NCI-H2107 (cell line): ENCODE results near the gene TOP3A.
"Not testable (repeated sequence)": the region's sequence is repeated elsewhere in the genome, so short reads cannot be mapped to it uniquely, and the experiment has no call there.

Experiments used
- DNase-seq: peaks from one replicate; lab custom pipeline; 2025; lab: John Stamatoyannopoulos, UW

The TOP3A gene

GRCh38 chr17:18314731-18315561, at the start of gene TOP3A, which contains the start of gene SMCR8:
Gene TOP3A (minus strand): TSS chr17:18314994. CDS start chr17:18314778, 216 bp downstream.
Gene SMCR8 (plus strand): TSS chr17:18315293. CDS start chr17:18315790, 497 bp downstream.
- peak; percentile 55 for DNase-seq

DNA sequence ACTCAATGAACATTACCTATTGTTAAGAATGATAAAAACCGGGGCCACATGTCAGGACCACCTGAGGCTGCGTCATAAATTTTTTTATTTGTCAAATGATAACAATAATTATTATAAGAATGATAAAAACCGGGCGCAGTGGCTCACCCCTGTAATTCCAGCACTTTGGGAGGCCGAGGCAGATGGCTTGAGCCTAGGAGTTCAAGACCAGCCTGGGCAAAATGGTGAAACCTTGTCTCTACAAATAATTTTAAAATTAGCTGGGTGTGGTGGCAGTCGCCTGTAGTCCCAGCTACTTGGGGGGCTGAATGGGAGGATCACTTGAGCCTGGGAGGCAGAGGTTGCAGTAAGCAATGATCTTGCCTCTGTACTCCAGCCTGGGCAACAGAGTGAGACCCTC, 49.4 kb upstream of the TOP3A start:
- DNase-seq, result no peak

DNA sequence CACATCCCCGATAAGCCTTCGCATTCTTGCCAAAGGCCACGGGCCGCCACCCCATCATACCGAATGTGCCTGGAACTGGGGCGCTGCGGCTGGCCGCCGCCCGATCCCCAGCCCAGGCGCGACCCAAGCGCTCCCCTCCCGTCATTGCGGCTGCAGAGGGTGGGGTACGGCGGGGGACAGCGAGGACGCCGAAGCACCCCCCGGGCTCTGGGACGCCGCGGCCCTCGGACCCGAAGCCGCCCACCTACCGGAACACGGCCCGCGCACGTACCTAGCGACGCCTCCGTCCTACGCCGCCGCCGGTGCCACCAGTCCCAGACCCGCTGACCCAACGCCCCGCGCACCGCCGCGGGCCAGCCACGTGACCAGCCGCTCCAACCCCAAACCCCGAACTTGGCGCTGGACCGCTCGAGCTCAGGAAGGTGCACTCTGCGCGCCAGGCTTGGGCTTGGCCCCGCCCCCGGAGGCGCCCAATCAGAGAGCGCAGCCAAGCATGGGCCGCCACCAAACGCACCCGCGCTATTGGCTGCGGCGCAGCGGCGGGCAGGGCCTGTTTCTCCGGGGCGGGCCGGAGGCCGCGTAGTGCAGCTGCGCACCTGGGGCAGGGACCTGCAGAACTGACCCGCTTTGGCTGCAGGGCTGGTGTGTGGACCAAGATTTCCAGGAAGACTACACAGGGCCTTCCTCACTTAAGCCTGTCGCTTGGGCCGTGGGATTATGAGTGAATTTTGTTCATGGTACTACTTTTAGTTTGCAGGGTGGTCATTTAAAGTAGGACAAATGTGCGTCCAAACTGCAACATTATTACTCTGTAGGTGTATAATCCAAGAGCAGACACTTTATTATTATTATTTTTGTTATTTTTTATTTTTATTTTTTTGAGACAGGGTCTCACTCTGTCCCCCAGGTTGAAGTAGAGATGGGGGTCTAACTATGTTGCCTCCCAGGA, 48.6 kb upstream of the TOP3A start, which contains the start of gene SHMT1:
Gene SHMT1, minus strand, starts transcription at position 450 of the 949 bp plus-strand sequence. CDS start 7,569 bp downstream, outside the sequence.
- peak; percentile 81 for DNase-seq

- DNase-seq, result no peak
Observed at GRCh38 chr17:18362698-18363100, 47.9 kb upstream of the TOP3A start.

DNA sequence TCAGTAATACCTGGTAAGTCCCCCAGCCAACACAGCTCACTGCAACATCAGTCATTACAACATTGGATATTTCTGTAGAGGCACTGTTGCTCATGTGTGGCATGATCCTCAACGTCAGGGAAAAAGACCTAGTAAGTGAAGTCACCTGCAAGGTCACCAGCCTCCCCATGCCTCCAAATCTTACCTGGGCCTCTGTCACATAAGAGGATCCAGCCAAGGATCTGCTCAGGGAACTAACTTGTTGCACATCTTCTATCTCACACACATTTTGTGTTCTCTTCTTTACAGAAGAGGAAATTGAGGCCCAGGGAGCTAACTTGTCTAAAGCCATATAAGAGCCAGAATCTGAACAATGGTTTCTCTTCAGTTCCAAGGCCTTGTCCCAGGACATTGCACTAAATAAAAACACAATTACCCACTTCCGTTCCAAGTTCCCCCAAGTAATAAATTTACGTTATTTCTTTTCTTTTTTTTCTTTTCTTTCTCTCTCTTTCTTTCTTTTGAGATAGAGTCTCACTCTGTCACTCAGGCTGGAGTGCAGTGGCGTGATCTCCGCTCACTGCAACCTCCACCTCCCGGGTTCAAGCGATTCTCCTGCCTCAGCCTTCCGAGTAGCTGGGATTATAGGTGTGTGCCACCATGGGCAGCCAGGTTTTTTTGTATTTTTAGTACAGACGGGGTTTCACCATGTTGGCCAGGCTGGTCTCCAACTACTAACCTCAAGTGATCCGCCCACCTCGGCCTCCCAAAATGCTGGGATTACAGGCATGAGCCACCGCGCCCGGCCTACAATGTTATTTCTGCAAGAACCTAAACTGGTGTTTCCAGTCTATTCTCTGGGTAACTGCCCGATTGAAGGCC, 47.3 kb upstream of the TOP3A start:
- no peak for DNase-seq

DNA sequence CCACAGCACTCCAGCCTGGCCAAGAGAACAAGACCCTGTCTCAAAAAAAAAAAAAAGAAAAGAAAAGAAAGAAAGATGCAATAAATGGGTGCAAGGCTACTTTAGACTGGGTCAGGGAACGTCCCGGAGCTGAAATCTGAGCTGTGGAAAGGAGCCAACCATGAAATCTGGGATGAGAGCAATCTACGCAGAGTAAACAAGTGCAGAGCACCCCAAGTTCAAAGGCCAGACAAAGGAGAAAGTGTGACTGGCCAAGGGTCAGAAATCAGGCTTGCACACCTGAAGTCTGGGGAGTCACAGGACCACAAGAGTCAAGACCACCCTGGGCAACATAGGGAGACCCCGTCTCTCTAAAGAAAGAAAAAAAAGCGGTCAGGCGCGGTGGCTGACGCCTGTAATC, 45.7 kb upstream of the TOP3A start:
- DNase-seq, result no peak

DNA sequence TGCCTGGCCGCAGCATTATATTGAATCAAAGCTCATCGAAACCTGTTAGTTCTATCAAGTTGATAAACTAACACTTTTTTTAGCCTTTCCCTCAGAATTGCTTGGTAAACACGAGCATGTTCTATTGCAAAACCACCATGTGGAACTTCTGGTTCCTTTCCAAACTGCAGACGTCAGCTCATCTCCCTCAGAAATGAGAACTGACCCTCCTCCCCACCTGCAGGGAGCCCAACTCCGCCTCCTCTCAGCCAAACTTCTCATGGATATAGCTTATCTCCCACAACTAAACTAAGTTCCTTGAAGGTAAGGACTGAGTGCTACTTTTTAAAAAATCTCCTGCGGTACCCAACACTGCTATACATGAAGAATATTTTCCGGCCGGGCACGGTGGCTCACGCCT, 41.8 kb upstream of the TOP3A start:
- DNase-seq, result no peak

GRCh38 chr17:18353541-18353940, 38.7 kb upstream of the TOP3A start:
- DNase-seq, result no peak

DNA sequence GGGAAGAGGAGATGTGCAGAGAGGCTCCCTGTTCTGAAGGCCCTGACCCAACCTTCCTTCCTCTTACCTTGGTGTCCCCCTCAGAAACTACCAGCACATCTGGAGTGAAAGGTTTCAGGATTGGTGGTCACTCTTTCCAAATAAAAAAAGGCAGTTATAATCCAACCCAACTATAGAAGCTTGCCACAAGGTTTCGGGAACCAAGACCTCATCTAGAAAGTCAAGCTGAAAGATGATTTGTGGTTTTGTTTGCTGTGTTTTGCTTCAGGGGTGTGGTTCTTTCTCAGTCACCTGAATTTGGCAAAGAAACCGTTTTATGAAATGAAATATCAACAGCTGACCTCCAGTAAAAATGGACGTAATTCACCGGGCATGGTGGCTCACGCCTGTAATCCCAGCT, 29.2 kb upstream of the TOP3A start:
- DNase-seq, result no peak

GRCh38 chr17:18339933-18340332, 25.1 kb upstream of the TOP3A start:
- DNase-seq, result no peak

- not testable (repeated sequence) for DNase-seq
Observed at GRCh38 chr17:18338158-18338557, 23.4 kb upstream of the TOP3A start.

DNA sequence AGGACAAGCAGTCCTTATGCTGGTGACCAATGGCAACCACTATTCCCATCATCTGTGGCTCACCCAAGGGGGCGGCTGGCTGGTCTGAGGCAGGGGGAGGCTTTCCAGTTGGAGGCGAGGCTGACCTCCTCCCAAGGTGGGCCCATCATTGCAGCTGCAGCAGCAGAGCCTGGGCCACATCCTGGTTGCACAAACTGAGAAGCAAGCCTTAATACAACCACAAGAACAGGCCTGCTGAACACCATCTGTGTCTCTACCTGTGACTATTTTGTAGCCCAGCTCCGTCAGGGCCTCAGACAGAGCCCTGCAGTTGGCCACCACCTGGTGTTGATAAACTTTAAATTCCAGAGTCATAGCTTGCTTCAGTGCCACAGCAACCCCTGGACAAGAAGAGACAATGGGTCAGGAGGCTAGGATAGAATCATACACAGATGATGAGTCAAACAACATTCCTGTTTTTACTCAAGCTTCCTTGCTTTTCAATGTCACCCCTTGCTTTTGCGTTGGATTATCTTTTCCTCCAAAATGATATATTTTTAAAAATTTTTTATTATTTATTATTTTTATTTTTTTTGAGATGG, 18.2 kb upstream of the TOP3A start:
- DNase-seq, result no peak

GRCh38 chr17:18331879-18332278, 17.1 kb upstream of the TOP3A start:
- DNase-seq, result no peak

DNA sequence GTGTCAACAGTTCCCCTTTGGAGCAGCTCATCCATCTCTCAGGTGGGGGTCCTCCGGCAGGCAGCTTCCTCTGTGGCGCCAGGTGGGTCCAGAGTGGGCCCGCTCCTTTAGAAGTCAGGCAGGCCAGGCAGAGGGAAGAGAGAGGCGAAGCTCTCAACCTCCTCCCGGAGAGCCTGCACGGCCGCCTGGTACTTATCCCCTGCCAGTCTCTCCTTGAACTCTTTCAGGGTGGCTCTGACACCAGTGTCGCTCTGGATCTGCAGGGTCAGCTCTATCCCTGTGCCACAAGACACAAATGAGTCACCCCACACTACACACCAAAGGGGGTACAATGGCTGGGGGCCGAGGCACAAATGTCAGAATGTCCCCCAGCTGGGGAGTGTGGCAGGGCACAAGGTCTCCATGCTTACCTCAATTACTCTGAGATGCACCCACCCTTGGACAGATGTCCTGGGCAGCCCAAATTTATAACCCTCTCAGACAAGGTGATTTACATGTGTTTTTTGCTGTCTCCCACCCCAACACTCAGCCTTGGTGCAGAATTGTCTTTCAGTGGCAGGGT, 13.9 kb upstream of the TOP3A start:
- no peak for DNase-seq

DNA sequence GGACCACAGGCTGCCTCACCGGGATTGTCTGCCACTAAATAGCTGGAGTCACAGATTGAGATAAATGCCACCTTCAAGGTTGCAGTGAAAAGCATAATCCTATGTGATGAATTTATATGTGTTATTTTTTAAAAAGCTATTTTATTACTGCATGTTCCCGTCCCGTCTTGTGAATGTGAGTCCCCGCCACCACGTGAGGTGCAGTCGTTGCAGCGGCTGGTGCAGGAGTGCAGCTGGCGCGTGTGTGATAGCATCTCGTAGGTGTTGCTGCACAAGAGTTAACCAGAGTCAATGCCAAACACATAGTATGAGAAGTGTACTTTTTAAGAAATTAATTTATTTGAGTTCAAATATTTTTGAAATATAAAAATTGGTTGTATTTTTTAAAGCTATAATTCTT, 12.8 kb upstream of the TOP3A start:
- no peak for DNase-seq

DNA sequence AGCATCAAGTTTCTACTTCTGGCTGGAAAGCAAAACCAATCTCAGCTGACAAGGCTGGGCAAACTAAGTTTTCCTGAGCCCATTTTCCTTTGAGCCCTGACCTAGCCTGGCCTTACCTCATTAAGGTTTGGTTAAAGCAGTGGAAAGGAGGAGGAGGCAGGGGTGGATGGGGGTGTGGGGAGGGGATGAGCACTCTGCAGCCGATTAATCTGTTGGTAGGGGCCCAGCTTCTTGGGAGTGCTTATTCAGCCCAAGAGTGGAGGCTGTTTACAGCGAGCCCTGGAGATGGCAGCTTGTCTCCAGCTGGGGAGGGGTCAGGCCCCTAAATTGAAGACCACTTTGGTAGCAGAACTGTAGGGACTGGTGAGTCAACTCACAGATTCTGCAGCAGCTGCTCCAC, 12.3 kb upstream of the TOP3A start:
- no peak for DNase-seq

DNA sequence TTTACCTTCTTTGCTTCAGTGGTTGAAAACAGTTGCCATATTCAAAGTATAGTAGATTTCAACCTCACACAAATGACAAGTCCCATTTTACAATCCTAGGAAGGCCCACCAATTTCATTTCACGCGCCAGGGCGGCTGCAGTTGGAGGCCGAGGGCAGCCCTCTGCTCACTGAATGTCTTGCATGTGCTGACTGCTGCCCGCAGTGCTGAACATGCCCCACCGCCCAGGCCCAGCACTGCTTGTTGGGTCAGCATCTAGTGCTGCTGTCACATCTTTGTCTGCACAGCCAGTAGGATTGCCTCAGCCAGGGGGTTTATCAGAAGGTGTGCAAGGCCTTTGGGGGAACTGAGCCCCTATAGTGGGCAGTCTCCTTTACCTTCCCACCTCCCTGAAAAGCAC, 11.8 kb upstream of the TOP3A start:
- DNase-seq, result no peak

- no peak for DNase-seq
Observed at GRCh38 chr17:18326039-18326438, 11.2 kb upstream of the TOP3A start.

- DNase-seq, result no peak
Observed at GRCh38 chr17:18324140-18325050, 9.6 kb upstream of the TOP3A start.
